Tongue (tissue), 1 donor: ENCODE results near the gene TOB2. TPM values are rescaled to one million over a fixed set of nuclear protein-coding genes. Genes with fewer than 3 reads are reported as not detected.

Experiments used
- total RNA-seq: library from RNA; depleted of rRNA; stranded (reverse); fragments of >200 nt; gene quantifications from one replicate; pipeline ENCODE4 v1.2.3, GENCODE V29; 2014

The TOB2 gene
- total RNA-seq, 1 donor from 2014 or later: 46.2 TPM

Other genes starting within 250 kb of the TOB2 start
- gene L3MBTL2, start 241.5 kb downstream of the TOB2 start, total RNA-seq: 15.3 TPM
- gene CHADL, start 205.9 kb downstream of the TOB2 start, total RNA-seq: 5.9 TPM
- gene RANGAP1, start 160.6 kb downstream of the TOB2 start, total RNA-seq: 30.4 TPM
- gene ZC3H7B, start 145.3 kb downstream of the TOB2 start, total RNA-seq: 37.8 TPM
- 14.5 TPM for gene TEF, start 64.9 kb downstream of the TOB2 start, total RNA-seq
- gene PHF5A, start 21.9 kb upstream of the TOB2 start, total RNA-seq: 37.1 TPM
- gene ACO2, start 22.3 kb upstream of the TOB2 start, total RNA-seq: 207 TPM
- gene POLR3H, start 97.7 kb upstream of the TOB2 start, total RNA-seq: 12.9 TPM
- 2.2 TPM for gene CSDC2, start 114.2 kb upstream of the TOB2 start, total RNA-seq
- 22.9 TPM for gene PMM1, start 143.0 kb upstream of the TOB2 start, total RNA-seq
- gene DESI1, start 174.2 kb upstream of the TOB2 start, total RNA-seq: 30.4 TPM
- 240 TPM for gene XRCC6, start 174.5 kb upstream of the TOB2 start, total RNA-seq
- 68.6 TPM for gene SNU13, start 242.1 kb upstream of the TOB2 start, total RNA-seq